Uterus (tissue), 2 donors: Measurements from ENCODE around the gene RNF133.

Experiments
- CTCF ChIP-seq, 4 experiments: fragments of 200-600 bp in 2 of 4; fragments of 450-650 bp in 2 of 4; sonication (generic) in 2 of 4; IDR thresholded peaks; one replicate each; pipeline ENCODE4 v1.5.1; 2016 to 2019; ENCODE audit warnings: antibody characterized with exemption in 4 of 4, mild to moderate bottlenecking in 2 of 4, moderate library complexity in 1 of 4
- POLR2A ChIP-seq, 2 donors: fragments of 450-650 bp; IDR thresholded peaks; one replicate each; pipeline ENCODE4 v1.6.1; 2016; ENCODE audit warnings: antibody characterized with exemption in 2 of 2, mild to moderate bottlenecking in 1 of 2, moderate library complexity in 1 of 2

GRCh38 chr7:122717356-122718089 lies 18.6 kb upstream of the RNF133 start:
- TF ChIP-seq CTCF (IDR thresholded peaks at IDR 0.05) (no peak), POLR2A (IDR thresholded peaks at IDR 0.05) (no peak)
